ENCODE data around the gene FAF2. TPM values are rescaled to one million over a fixed set of nuclear protein-coding genes. Genes with fewer than 3 reads are reported as not detected.

FAF2 gene
- total RNA-seq, 1 experiment from 2014 or later = 32.9 TPM

GRCh38 chr5:176542135-176542595, 94.0 kb downstream of the FAF2 start (continued):
- TF ChIP-seq, protein P1, sequence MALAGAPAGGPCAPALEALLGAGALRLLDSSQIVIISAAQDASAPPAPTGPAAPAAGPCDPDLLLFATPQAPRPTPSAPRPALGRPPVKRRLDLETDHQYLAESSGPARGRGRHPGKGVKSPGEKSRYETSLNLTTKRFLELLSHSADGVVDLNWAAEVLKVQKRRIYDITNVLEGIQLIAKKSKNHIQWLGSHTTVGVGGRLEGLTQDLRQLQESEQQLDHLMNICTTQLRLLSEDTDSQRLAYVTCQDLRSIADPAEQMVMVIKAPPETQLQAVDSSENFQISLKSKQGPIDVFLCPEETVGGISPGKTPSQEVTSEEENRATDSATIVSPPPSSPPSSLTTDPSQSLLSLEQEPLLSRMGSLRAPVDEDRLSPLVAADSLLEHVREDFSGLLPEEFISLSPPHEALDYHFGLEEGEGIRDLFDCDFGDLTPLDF (CRISPR knock-in tag; IDR thresholded peaks at IDR 0.05) = no peak
- TF ChIP-seq FOXK1 (CRISPR knock-in tag; IDR thresholded peaks at IDR 0.05) = 0 out of 2 replicates have a peak, but pooled peaks have one; percentile 12
- no peak for TF ChIP-seq ATF1 (CRISPR knock-in tag; IDR thresholded peaks at IDR 0.05)
- no peak for TF ChIP-seq HMGA2 (CRISPR knock-in tag; IDR thresholded peaks at IDR 0.05)

- TF ChIP-seq TP53 (CRISPR knock-in tag; IDR thresholded peaks at IDR 0.05) (0 out of 2 replicates have a peak, but pooled peaks have one; percentile 34), SMAD4 (CRISPR knock-in tag; IDR thresholded peaks at IDR 0.05) (no peak), JAZF1 (CRISPR knock-in tag; IDR thresholded peaks at IDR 0.05) (no peak), AR (CRISPR knock-in tag; IDR thresholded peaks at IDR 0.05) (no peak), MYBL2 (CRISPR knock-in tag; IDR thresholded peaks at IDR 0.05) (no peak), ZNF396 (CRISPR knock-in tag; IDR thresholded peaks at IDR 0.05; ENCODE audit: borderline replicate concordance) (no peak), NR1H2 (CRISPR knock-in tag; IDR thresholded peaks at IDR 0.05) (no peak), SP1 (CRISPR knock-in tag; conservative IDR thresholded peaks at IDR 0.05) (no peak)
- TF ChIP-seq, protein P2, sequence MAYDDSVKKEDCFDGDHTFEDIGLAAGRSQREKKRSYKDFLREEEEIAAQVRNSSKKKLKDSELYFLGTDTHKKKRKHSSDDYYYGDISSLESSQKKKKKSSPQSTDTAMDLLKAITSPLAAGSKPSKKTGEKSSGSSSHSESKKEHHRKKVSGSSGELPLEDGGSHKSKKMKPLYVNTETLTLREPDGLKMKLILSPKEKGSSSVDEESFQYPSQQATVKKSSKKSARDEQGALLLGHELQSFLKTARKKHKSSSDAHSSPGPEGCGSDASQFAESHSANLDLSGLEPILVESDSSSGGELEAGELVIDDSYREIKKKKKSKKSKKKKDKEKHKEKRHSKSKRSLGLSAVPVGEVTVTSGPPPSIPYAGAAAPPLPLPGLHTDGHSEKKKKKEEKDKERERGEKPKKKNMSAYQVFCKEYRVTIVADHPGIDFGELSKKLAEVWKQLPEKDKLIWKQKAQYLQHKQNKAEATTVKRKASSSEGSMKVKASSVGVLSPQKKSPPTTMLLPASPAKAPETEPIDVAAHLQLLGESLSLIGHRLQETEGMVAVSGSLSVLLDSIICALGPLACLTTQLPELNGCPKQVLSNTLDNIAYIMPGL (CRISPR knock-in tag; IDR thresholded peaks at IDR 0.05) = peak; percentile 43; the same call in 1 of the 2 replicates
- TF ChIP-seq, protein P3, sequence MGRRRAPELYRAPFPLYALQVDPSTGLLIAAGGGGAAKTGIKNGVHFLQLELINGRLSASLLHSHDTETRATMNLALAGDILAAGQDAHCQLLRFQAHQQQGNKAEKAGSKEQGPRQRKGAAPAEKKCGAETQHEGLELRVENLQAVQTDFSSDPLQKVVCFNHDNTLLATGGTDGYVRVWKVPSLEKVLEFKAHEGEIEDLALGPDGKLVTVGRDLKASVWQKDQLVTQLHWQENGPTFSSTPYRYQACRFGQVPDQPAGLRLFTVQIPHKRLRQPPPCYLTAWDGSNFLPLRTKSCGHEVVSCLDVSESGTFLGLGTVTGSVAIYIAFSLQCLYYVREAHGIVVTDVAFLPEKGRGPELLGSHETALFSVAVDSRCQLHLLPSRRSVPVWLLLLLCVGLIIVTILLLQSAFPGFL (CRISPR knock-in tag; IDR thresholded peaks at IDR 0.05; ENCODE audit: borderline replicate concordance) = no peak
- TF ChIP-seq, protein P4, sequence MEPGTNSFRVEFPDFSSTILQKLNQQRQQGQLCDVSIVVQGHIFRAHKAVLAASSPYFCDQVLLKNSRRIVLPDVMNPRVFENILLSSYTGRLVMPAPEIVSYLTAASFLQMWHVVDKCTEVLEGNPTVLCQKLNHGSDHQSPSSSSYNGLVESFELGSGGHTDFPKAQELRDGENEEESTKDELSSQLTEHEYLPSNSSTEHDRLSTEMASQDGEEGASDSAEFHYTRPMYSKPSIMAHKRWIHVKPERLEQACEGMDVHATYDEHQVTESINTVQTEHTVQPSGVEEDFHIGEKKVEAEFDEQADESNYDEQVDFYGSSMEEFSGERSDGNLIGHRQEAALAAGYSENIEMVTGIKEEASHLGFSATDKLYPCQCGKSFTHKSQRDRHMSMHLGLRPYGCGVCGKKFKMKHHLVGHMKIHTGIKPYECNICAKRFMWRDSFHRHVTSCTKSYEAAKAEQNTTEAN (CRISPR knock-in tag; IDR thresholded peaks at IDR 0.05) = 0 out of 2 replicates have a peak, but pooled peaks have one; percentile 4
- Mint-ChIP-seq H3K4me1 (peaks cover 54% of the 10 kb centered on the region), H3K9me3 (no peaks in the 10 kb centered on the region), H3K4me3 (peak overlapping the region; percentile 83), H3K27ac (peak overlapping the region; percentile 92), H3K27me3 (ENCODE audit: low read depth) (no peaks in the 10 kb centered on the region), H3K36me3 (no peaks in the 10 kb centered on the region)
- ChIA-PET POLR2A (interaction anchor here (0.6 to 1.2 kb wide), 8 partner anchors 8 to 155 kb away, joined by 3 to 7 read pairs (median 4); partner anchors contain the start of genes HIGD2A and NOP16), CTCF (interaction anchor here (0.6 to 3.6 kb wide), 21 partner anchors 9 to 1039 kb away, joined by 3 to 16 read pairs (median 4); partner anchors contain the start of genes CLTB, FAF2 and TSPAN17)
- peak; percentile 50 for DNase-seq (ENCODE audit: low spot score)
- peak; percentile 32 for ATAC-seq
Observed at GRCh38 chr5:176542596-176543427, 94.6 kb downstream of the FAF2 start.
